Activated T-helper 1 cell treated with anti-CD3 and anti-CD28 coated beads, Interleukin-12 subunit alpha, Interleukin-12 subunit beta, Interleukin-2, Interleukin-4 antibody, amounts not matched to agents 30 ng/mL and 10 ng/mL and 1 ng/mL, durations not matched to agents 14 hours and 24 hours and 36 hours (primary cell): Measurements from ENCODE around the gene TCF12. TPM values are rescaled to one million over a fixed set of nuclear protein-coding genes. Genes with fewer than 3 reads are reported as not detected.

Source experiments
- DNase-seq: peaks from one replicate; pipeline ENCODE4 v3.0.0; 2021; ENCODE audit warnings: low spot score
- H3K27ac Mint-ChIP-seq: one replicate; pipeline ENCODE4 v1.8.0; 2021; ENCODE audit warnings: mild to moderate bottlenecking, mixed read lengths
- H3K27me3 Mint-ChIP-seq: one replicate; pipeline ENCODE4 v1.8.0; 2022; ENCODE audit warnings: mild to moderate bottlenecking, moderate library complexity, mixed read lengths; ENCODE audit not compliant: insufficient read depth
- H3K36me3 Mint-ChIP-seq: one replicate; pipeline ENCODE4 v1.8.0; 2021; ENCODE audit warnings: low read depth, mixed read lengths
- H3K4me1 Mint-ChIP-seq: one replicate; pipeline ENCODE4 v1.8.0; 2021; ENCODE audit warnings: low read depth, mixed read lengths
- H3K4me3 Mint-ChIP-seq: one replicate; pipeline ENCODE4 v1.8.0; 2021; ENCODE audit warnings: mild to moderate bottlenecking, moderate library complexity, mixed read lengths
- H3K9me3 Mint-ChIP-seq: one replicate; pipeline ENCODE4 v1.8.0; 2021; ENCODE audit warnings: mixed read lengths
- intact Hi-C: fragments of 100-400 bp; cut with micrococcal nuclease; formaldehyde crosslinking; loops from one replicate; pipeline ENCODE4 v1.15.1; 2024
- total RNA-seq: library from RNA; stranded (reverse); gene quantifications from 2 replicates; pipeline ENCODE4 v1.2.3, GENCODE V29; 2022

The TCF12 gene
- total RNA-seq, 1 donor from 2014 or later: 85.7 TPM

GRCh38 chr15:57109005-57109404 is 190.6 kb downstream of the TCF12 start:
- H3K4me1 Mint-ChIP-seq: peaks cover 7% of the 10 kb centered on the region
- intact Hi-C loops: no loop called here
- no peak for DNase-seq
- no peaks in the 10 kb centered on the region for H3K9me3 Mint-ChIP-seq
- no peaks in the 10 kb centered on the region for H3K27me3 Mint-ChIP-seq
- H3K36me3 Mint-ChIP-seq: peaks cover 8% of the 10 kb centered on the region
- H3K27ac Mint-ChIP-seq: no peak overlapping the region
- H3K4me3 Mint-ChIP-seq: no peak overlapping the region

DNA sequence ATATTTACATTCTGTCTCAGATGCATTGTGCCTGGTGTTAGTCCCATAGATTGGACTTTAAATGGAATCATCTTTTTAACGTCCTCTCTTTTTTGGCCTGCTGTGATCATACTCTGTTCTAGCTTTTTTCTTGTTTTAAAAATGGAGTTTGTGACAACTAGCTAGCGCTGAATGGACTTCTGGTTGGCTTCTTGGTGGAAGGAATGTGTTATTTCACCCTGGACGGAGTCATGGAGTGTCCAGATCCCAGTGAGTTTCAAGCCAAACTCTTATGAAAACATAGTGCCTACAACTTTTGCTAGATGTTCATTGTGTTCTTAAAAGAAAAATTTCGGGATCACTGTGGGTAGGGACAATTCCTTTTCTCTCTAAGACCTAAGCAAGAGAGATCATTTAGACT is 192.6 kb downstream of the TCF12 start:
- intact Hi-C loops: no loop called here
- H3K27ac Mint-ChIP-seq: no peak overlapping the region

DNA sequence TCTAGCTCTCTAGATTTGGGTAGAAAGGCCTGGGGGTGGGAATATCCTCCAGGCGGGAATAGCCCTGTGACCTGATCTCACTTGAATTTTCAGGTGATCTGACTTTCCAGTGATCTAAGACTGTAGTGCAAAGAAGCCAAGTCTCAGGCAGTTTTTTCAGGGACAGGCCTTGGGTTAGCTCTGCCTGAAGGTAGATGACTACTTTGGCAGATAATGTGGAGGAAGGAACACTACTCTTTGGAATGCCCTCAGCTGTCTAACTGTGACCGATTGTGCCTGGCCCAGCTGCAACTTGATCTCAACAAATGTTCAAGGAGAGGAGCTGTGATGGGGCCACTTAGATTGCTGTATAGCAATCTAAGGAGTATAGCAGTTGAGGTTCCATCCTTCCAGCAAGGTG is 193.7 kb downstream of the TCF12 start:
- Mint-ChIP-seq H3K4me3 (no peak overlapping the region), H3K27ac (no peak overlapping the region), H3K9me3 (no peaks in the 10 kb centered on the region), H3K4me1 (peaks cover 7% of the 10 kb centered on the region), H3K27me3 (no peaks in the 10 kb centered on the region), H3K36me3 (peaks cover 7% of the 10 kb centered on the region)
- no peak for DNase-seq
- intact Hi-C loops: no loop called here

More for the DNA sequence above, 192.6 kb downstream of the TCF12 start:
- no peaks in the 10 kb centered on the region for H3K9me3 Mint-ChIP-seq
- no peak for DNase-seq
- H3K4me3 Mint-ChIP-seq: no peak overlapping the region
- H3K27me3 Mint-ChIP-seq: no peaks in the 10 kb centered on the region
- H3K36me3 Mint-ChIP-seq: peaks cover 9% of the 10 kb centered on the region
- peaks cover 7% of the 10 kb centered on the region for H3K4me1 Mint-ChIP-seq

- H3K4me3 Mint-ChIP-seq: no peak overlapping the region
- peaks cover 15% of the 10 kb centered on the region for H3K4me1 Mint-ChIP-seq
- no peaks in the 10 kb centered on the region for H3K27me3 Mint-ChIP-seq
- peaks cover 7% of the 10 kb centered on the region for H3K36me3 Mint-ChIP-seq
- no peak for DNase-seq
- H3K27ac Mint-ChIP-seq: no peak overlapping the region
- H3K9me3 Mint-ChIP-seq: no peaks in the 10 kb centered on the region
- intact Hi-C loops: no loop called here
Measured at GRCh38 chr15:57114070-57114469, 195.6 kb downstream of the TCF12 start.

DNA sequence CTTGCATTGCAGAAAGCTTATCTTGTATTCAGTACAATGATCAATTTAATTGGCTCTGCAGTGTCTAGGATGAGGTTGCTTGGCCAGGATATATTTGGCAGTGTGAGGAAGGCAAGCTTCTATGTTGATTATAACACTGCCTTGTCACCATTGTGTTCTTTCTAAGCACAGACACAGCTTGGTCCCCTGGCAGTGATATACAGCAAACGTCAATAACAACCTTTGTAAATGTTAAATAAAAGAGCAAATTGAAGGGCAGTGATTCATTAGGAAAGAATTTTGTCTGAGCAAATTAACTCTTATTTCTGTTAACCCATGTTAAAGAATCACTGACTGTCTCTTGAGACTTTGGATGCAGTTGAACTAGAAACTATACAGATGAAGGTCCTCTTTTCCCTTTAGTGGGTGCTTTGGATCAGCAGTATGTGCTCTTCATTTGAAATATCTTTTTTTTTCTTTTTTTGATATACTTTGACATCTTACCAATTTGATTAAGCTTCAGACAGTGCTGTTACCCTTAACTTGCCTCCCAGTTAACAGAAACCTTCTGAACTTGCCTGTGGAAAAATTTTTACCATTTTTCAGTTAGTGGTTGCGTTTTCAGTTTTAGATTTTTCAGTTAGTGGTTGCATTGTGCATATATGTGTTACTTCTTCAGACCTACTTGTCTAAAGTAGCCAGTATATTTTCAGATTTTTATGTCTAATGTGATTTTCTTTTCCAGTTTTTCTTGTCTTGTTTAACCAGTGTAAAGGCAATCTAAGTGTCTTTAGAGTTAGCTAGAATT is 199.8 kb downstream of the TCF12 start:
- peak overlapping the region; percentile 15 for H3K4me3 Mint-ChIP-seq
- H3K4me1 Mint-ChIP-seq: peaks cover 46% of the 10 kb centered on the region
- no peaks in the 10 kb centered on the region for H3K27me3 Mint-ChIP-seq
- peak overlapping the region; percentile 71 for H3K27ac Mint-ChIP-seq
- peaks cover 17% of the 10 kb centered on the region for H3K36me3 Mint-ChIP-seq
- no peaks in the 10 kb centered on the region for H3K9me3 Mint-ChIP-seq
- DNase-seq: no peak
- intact Hi-C loops: no loop called here

DNA sequence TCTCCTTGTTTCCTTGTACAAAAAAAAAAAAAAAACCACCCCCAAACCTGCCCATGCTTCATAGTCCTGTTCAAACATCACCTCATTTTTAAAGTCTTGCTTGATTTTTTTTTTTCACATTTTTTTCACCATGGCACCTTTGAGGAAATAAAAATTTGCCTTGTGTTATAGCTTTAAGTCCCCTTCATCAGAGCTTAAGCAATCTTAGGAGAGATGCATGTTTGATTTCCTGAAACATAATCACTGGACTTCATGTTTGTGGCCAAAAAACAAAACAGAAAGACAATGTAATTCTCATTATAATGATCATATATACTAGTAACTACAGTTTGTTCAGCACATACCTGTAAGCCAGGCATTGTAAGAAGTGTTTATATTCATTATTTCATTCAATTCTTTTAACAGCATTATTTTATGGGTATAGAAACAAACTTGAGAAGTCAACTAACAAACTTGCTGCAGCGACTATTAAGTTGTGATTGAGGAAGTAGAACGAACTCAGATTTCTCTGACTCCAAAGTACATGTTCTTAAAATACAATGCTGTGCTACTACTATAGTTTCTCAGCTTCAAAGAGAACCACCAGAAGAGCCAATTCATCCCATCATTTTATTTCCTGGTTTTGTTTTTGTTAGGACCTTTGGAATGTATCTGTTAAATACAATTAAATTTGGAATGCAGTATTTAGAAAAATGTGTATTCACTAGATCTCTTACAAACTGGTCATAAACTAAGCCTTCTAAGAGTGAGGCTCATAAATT is 203.8 kb downstream of the TCF12 start:
- H3K27ac Mint-ChIP-seq: no peak overlapping the region
- no peaks in the 10 kb centered on the region for H3K9me3 Mint-ChIP-seq
- no peaks in the 10 kb centered on the region for H3K27me3 Mint-ChIP-seq
- peaks cover 46% of the 10 kb centered on the region for H3K4me1 Mint-ChIP-seq
- intact Hi-C loops: no loop called here
- peaks cover 25% of the 10 kb centered on the region for H3K36me3 Mint-ChIP-seq
- H3K4me3 Mint-ChIP-seq: no peak overlapping the region
- DNase-seq: no peak

DNA sequence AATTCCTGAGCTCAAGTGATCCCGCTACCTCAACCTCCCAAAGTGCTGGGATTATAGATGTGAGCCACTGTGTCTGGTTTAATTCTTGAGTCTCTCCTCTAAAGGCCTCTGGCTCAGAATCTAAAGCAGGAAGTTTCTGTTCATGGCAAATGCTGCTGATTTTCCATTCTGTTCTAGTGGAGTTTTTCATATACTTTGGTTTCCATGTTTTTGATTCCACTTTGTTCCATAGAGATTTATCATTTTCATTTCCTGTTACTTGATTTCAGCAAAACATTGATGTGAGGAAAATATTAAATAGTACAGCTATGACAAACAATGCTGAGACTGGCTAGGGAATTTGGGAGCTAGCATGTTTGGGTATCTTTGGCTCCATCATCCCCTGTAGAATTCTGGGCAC is 205.6 kb downstream of the TCF12 start:
- Mint-ChIP-seq H3K4me3 (no peak overlapping the region), H3K4me1 (peaks cover 37% of the 10 kb centered on the region), H3K9me3 (no peaks in the 10 kb centered on the region), H3K36me3 (peaks cover 26% of the 10 kb centered on the region), H3K27ac (no peak overlapping the region), H3K27me3 (no peaks in the 10 kb centered on the region)
- intact Hi-C loops: no loop called here
- no peak for DNase-seq

- Mint-ChIP-seq H3K27ac (no peak overlapping the region), H3K4me1 (peaks cover 41% of the 10 kb centered on the region), H3K36me3 (peaks cover 17% of the 10 kb centered on the region), H3K27me3 (no peaks in the 10 kb centered on the region), H3K9me3 (no peaks in the 10 kb centered on the region), H3K4me3 (no peak overlapping the region)
- DNase-seq: no peak
- intact Hi-C loops: no loop called here
Measured at GRCh38 chr15:57129064-57129463, 210.6 kb downstream of the TCF12 start.

- peaks cover 59% of the 10 kb centered on the region for H3K4me1 Mint-ChIP-seq
- intact Hi-C loops: no loop called here
- H3K4me3 Mint-ChIP-seq: no peak overlapping the region
- DNase-seq: no peak
- peaks cover 12% of the 10 kb centered on the region for H3K36me3 Mint-ChIP-seq
- H3K9me3 Mint-ChIP-seq: no peaks in the 10 kb centered on the region
- H3K27ac Mint-ChIP-seq: no peak overlapping the region
- H3K27me3 Mint-ChIP-seq: no peaks in the 10 kb centered on the region
Measured at GRCh38 chr15:57130956-57131355, 212.5 kb downstream of the TCF12 start.

- H3K36me3 Mint-ChIP-seq: peaks cover 8% of the 10 kb centered on the region
- peak overlapping the region; percentile 67 for H3K27ac Mint-ChIP-seq
- no peaks in the 10 kb centered on the region for H3K9me3 Mint-ChIP-seq
- no peaks in the 10 kb centered on the region for H3K27me3 Mint-ChIP-seq
- intact Hi-C loops: loop anchor here (1.0 kb wide), 1 partner anchor 214 kb away; no protein-coding TSS in a partner anchor
- no peak for DNase-seq
- no peak overlapping the region for H3K4me3 Mint-ChIP-seq
- H3K4me1 Mint-ChIP-seq: peaks cover 65% of the 10 kb centered on the region
Measured at GRCh38 chr15:57133127-57133968, 214.9 kb downstream of the TCF12 start.

DNA sequence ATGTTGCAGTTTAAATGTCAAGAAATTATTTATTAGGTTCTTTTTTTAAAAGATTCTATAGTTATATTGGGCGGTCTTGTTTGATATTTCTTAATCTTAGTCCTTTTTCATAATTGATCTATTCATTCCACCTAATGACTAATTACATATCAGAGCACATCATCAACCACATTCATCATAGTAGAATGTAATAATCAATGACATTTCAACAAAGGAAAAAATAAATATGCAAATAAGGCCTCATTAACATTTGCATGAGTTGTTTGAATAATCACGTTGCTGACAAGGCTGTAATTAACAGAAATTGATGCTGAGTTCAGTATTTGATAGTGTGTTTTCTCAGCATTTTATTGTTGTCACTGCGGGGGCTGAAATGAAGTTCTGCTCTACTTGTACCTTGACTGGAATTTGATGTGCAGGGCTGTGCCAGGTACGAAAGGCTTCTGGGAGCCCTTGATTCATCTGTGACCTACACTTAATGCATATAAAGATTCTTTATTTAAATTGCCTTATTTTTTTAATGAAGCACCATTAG is 215.7 kb downstream of the TCF12 start:
- Mint-ChIP-seq H3K36me3 (peaks cover 6% of the 10 kb centered on the region), H3K4me1 (peaks cover 58% of the 10 kb centered on the region), H3K9me3 (no peaks in the 10 kb centered on the region), H3K4me3 (no peak overlapping the region), H3K27me3 (no peaks in the 10 kb centered on the region), H3K27ac (no peak overlapping the region)
- no peak for DNase-seq
- intact Hi-C loops: no loop called here

DNA sequence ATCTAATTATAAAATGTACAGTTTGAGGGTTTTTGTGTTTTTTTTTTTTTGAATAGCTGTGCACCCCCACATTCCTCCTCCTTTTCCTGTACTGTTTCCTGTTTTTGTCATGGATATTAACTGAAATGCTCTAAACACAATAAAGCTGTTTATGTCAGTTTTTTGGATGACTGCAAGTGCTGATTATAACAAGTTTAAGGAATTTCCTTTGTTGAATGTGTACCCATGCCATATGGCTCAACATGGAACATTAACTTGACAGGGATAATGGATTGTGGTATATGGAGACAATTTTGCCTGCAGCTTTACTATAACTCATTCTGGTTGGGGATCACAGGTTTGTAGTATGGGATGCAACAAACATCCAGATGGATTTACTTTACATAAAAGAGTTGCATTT is 216.4 kb downstream of the TCF12 start:
- H3K9me3 Mint-ChIP-seq: no peaks in the 10 kb centered on the region
- peaks cover 54% of the 10 kb centered on the region for H3K4me1 Mint-ChIP-seq
- no peaks in the 10 kb centered on the region for H3K27me3 Mint-ChIP-seq
- H3K36me3 Mint-ChIP-seq: peaks cover 6% of the 10 kb centered on the region
- no peak for DNase-seq
- no peak overlapping the region for H3K27ac Mint-ChIP-seq
- H3K4me3 Mint-ChIP-seq: no peak overlapping the region
- intact Hi-C loops: no loop called here
